GM10248 (cell line): ENCODE data around the gene MYF5.

Source experiments
- CTCF ChIA-PET: fragments of 300-600 bp; sonication (Branson Sonifier 250); formaldehyde crosslinking; extraction: SDS; loops from one replicate; lab custom pipeline; 2021; ENCODE audit warnings: antibody characterized with exemption; lab: Yijun Ruan, JAX
- POLR2A ChIA-PET: fragments of 350-650 bp; sonication (Branson Sonifier 250); formaldehyde crosslinking; extraction: SDS; loops from one replicate; lab custom pipeline; 2020; ENCODE audit warnings: antibody characterized with exemption; lab: Yijun Ruan, JAX
- DNase-seq: peaks from one replicate; pipeline ENCODE4 v3.0.0; 2012; ENCODE audit errors: extremely low spot score
- TF ChIP-seq, protein P1 (sequence below): IDR thresholded peaks from 2 replicates; pipeline ENCODE4 v1.5.1; 2012; ENCODE audit warnings: mild to moderate bottlenecking, low read depth; ENCODE audit errors: extremely low read depth, missing control alignments, control extremely low read depth

MYF5 gene

DNA sequence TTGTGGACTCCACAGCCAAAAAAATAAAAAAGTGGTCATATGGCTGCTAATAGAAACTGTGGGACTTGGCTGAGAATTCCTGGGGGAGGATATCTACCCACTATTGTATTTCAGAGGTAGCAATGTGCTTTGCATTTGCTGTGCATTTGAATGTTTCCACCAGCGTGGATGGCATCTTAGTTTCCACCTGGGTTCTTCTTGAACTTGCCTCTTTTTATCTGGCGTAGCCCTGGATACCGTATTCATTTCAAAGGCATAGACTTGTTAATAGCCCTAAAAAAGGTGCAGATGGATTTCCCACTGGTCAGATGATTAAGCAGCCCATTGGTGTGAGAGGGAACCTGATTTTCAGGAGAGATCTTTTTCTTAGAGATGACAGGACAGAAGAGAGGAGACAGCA lies 1.9 kb upstream of the MYF5 start:
- TF ChIP-seq, protein P1, sequence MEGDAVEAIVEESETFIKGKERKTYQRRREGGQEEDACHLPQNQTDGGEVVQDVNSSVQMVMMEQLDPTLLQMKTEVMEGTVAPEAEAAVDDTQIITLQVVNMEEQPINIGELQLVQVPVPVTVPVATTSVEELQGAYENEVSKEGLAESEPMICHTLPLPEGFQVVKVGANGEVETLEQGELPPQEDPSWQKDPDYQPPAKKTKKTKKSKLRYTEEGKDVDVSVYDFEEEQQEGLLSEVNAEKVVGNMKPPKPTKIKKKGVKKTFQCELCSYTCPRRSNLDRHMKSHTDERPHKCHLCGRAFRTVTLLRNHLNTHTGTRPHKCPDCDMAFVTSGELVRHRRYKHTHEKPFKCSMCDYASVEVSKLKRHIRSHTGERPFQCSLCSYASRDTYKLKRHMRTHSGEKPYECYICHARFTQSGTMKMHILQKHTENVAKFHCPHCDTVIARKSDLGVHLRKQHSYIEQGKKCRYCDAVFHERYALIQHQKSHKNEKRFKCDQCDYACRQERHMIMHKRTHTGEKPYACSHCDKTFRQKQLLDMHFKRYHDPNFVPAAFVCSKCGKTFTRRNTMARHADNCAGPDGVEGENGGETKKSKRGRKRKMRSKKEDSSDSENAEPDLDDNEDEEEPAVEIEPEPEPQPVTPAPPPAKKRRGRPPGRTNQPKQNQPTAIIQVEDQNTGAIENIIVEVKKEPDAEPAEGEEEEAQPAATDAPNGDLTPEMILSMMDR, result no peak
- no peak for DNase-seq
- ChIA-PET POLR2A (no interaction called here), CTCF (no interaction called here)

DNA sequence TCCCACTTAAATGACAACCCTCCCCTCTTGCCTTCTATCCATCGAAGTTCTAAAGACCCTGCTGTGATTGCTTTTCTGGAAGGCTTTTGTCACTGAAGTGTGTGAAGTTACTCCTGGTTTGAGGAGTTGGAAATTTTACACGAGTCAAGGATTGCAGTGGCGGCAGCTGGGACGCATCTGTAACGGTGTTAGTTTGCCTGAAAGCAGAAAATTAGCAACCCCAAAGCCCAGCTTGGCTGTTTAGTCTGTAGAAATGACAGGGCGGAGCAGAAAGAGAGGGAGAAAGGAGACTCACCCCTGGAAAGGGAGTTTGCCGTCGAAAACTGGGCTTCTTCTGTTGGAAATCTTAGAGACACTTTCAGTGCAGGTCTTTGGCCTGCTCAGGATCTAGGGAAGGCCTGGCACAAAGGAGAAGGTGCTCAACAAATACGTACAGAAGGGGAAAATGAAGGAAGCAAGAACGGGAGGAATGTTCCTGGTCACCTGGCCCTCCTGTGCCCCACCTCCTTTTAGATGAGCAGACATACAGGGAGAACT lies 931 bp upstream of the MYF5 start:
- CTCF ChIA-PET, result interaction anchor here (0.8 to 1.2 kb wide), 2 partner anchors 10 to 270 kb away, joined by 3 to 4 read pairs; no protein-coding TSS in a partner anchor
- TF ChIP-seq, protein P1, result no peak

DNA sequence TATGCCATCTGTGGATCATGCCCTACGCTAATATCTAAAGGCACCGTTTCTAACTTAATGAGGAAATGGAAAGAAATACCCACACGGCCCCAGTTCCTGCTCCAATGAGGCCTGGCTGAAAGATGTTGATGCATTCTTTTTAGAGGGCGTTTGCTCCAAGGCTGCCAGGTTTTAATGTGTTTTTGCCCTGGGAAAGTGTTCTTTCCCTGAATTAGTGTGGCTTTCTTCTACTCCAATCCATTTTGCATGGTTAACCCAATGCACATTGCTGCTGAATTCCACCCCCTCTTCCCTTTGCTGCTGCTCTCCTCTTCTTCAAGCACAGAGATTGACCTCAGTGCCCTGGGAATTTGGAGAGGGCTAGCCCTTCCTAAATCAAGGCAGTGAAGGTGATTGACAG lies 1.1 kb downstream of the MYF5 start:
- DNase-seq, result no peak
- TF ChIP-seq, protein P1, result no peak
- POLR2A ChIA-PET, result no interaction called here
- CTCF ChIA-PET, result no interaction called here

More for the DNA sequence above, 931 bp upstream of the MYF5 start:
- DNase-seq, result no peak
- POLR2A ChIA-PET, result no interaction called here

DNA sequence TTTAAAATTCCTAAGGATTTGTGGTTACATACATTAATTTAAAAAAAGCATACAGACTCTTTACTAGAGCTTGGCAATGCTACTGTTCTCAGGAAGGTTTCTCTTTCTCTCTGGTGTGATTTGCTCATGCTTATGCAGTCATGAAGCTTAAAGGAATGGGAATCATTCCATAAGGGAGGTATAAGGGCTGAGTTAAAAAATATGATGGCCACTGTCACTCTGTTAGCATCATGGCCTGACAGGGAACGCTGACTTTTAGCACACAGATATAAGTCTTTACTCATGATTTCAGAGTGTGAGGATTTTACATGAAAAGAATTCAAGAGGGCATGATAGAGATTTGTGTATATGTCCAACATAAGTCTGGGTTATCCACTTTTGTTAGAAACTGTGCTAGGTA lies 3.8 kb downstream of the MYF5 start:
- TF ChIP-seq, protein P1, result no peak
- no peak for DNase-seq
- CTCF ChIA-PET, result interaction anchor here (1.1 kb wide), 1 partner anchor 10 kb away, joined by 4 read pairs; no protein-coding TSS in a partner anchor
- POLR2A ChIA-PET, result no interaction called here

DNA sequence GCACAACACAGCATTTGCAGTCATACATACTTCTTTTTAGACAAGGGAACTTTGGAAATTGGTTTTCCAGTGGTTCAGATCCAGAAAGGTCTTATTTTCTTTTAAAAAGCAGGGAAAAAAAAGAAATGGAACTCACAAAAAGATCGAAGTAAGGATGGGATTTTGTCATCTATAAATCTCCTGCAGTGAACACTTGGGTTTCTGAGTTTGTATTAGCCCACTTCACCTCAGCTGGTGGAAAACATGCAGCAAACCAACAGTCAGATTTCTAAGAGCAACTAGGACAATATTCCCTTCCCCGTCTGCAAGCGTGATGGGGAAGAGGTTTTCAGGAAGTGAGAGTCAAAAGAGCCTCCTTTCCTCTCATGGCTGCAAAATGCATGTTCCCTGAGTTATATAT lies 4.6 kb downstream of the MYF5 start:
- TF ChIP-seq, protein P1, result no peak
- CTCF ChIA-PET, result no interaction called here
- POLR2A ChIA-PET, result no interaction called here
- no peak for DNase-seq

DNA sequence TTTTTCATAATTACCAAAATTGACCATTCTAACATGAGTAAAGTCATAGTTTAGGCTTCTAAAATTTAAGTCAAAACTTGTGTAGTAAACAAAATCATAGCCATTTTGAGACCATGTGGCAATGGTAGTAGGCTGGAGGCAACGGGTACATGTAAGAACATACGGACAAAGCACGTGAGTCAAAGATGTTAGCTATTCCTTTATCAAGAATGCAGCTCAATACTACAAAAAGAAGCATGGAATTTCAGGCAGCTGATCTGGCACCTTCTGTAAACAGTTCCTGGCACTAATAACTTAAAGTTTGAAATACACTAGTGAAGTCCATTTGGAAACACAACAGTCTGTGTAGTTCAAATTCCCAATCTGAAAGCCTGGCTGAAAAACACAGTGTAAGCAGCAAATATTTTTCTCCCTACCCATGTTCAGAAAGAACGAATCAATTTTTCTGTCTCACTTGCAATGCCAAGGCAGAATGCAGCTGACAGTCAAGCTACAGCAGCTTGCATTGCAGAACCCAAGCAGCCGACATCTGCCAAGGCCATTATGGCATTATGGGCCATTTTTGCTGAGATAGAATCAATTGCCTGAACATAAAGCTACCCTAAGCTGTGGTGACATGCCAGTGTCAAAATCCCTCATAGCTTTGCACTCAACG lies 29.3 kb downstream of the MYF5 start:
- POLR2A ChIA-PET, result interaction anchor here (0.7 kb wide), 1 partner anchor 601 kb away, joined by 3 read pairs; no protein-coding TSS in a partner anchor
- CTCF ChIA-PET, result interaction anchor here (0.8 to 1.6 kb wide), 4 partner anchors 9 to 36 kb away, joined by 4 to 5 read pairs (median 4); no protein-coding TSS in a partner anchor
- DNase-seq, result no peak
- TF ChIP-seq, protein P1, result no peak
